B cell (primary cell): ENCODE results near the gene CCR6. TPM values are rescaled to one million over a fixed set of nuclear protein-coding genes. Genes with fewer than 3 reads are reported as not detected.

Source experiments
- ATAC-seq: fragments of 200-7000 bp; cut with Tn5 transposase; one replicate; pipeline ENCODE4 v1.10.0; 2021; ENCODE audit warnings: low read depth, mild to moderate bottlenecking, moderate number of reproducible peaks, moderate library complexity
- CTCF ChIA-PET: fragments of 350-600 bp; sonication (Branson Sonifier 250); formaldehyde crosslinking; loops from one replicate; lab custom pipeline; 2021; ENCODE audit warnings: antibody characterized with exemption, inconsistent platforms; lab: Charles Lee
- POLR2A ChIA-PET: fragments of 350-600 bp; sonication (Branson Sonifier 250); formaldehyde crosslinking; loops from one replicate; lab custom pipeline; 2021; ENCODE audit warnings: antibody characterized with exemption; lab: Charles Lee
- DNase-seq: peaks from one replicate; pipeline ENCODE4 v3.0.0; 2013
- H2AFZ ChIP-seq: 2 replicates; pipeline ENCODE4 v1.6.1; 2012; ENCODE audit warnings: mild to moderate bottlenecking, low read depth, low read length; ENCODE audit not compliant: insufficient read depth, poor library complexity, severe bottlenecking
- H3K27ac ChIP-seq, 2 donors: 1 replicate in 1 of 2; 2 replicates in 1 of 2; pipeline ENCODE4 v1.5.1; 2012 to 2013; ENCODE audit warnings: low read length in 2 of 2, mild to moderate bottlenecking in 2 of 2, moderate library complexity in 1 of 2
- H3K27me3 ChIP-seq, 4 experiments: fragments of 200-600 bp in 1 of 4; sonication (generic) in 1 of 4; replicated peaks in 1 of 4; 1 replicate in 2 of 4; 2 replicates in 2 of 4; pipeline versions ENCODE4 v1.6.1 to v1.7.0; 2013 to 2016; ENCODE audit warnings: low read length in 3 of 4, mild to moderate bottlenecking in 2 of 4, mixed read lengths in 1 of 4, moderate library complexity in 1 of 4; ENCODE audit not compliant: insufficient read depth in 4 of 4, control insufficient read depth in 3 of 4; ENCODE audit errors: control extremely low read depth in 1 of 4
- H3K36me3 ChIP-seq, 2 experiments: replicated peaks in 1 of 2; 1 replicate in 1 of 2; 2 replicates in 1 of 2; pipeline versions ENCODE4 v1.6.1 to v1.7.1; 2013; ENCODE audit warnings: low read length in 1 of 2; ENCODE audit not compliant: insufficient read depth in 2 of 2, control insufficient read depth in 1 of 2; ENCODE audit errors: control extremely low read depth in 1 of 2, extremely low read depth in 1 of 2
- H3K4me1 ChIP-seq, 2 donors: fragments of 200-600 bp in 1 of 2; sonication (generic) in 1 of 2; 1 replicate in 1 of 2; 2 replicates in 1 of 2; pipeline versions ENCODE4 v1.5.1 to v1.6.1; 2013 to 2017; ENCODE audit warnings: low read length in 2 of 2; ENCODE audit not compliant: control insufficient read depth in 2 of 2, insufficient read depth in 2 of 2
- H3K4me2 ChIP-seq: replicated peaks from 2 replicates; pipeline ENCODE3; 2012; ENCODE audit warnings: mild to moderate bottlenecking, low read depth, low read length; ENCODE audit not compliant: poor library complexity, severe bottlenecking
- H3K4me3 ChIP-seq, 5 experiments: fragments of 200-600 bp in 1 of 5; sonication (generic) in 1 of 5; 1 replicate in 3 of 5; 2 replicates in 2 of 5; pipeline versions ENCODE4 v1.5.1 to v1.7.0; 2011 to 2016; ENCODE audit warnings: low read length in 4 of 5, mild to moderate bottlenecking in 4 of 5, low read depth in 2 of 5, control low read depth in 1 of 5, moderate library complexity in 1 of 5; ENCODE audit not compliant: insufficient read depth in 1 of 5; ENCODE audit errors: control extremely low read depth in 1 of 5, extremely low read depth in 1 of 5
- H3K79me2 ChIP-seq: fragments of 200-600 bp; sonication (generic); one replicate; pipeline ENCODE4 v1.6.0; 2016; ENCODE audit warnings: low read length; ENCODE audit not compliant: control insufficient read depth, insufficient read depth
- H3K9ac ChIP-seq: fragments of 200-600 bp; sonication (generic); 2 replicates; pipeline ENCODE4 v1.6.1; 2017; ENCODE audit warnings: mild to moderate bottlenecking, low read length, moderate library complexity
- H3K9me3 ChIP-seq, 3 donors: one replicate each; pipeline versions ENCODE4 v1.6.1 to v1.7.1; 2013; ENCODE audit warnings: low read length in 2 of 3; ENCODE audit not compliant: control insufficient read depth in 2 of 3, insufficient read depth in 1 of 3; ENCODE audit errors: control extremely low read depth in 1 of 3
- H4K20me1 ChIP-seq: 2 replicates; pipeline ENCODE4 v1.6.0; 2012; ENCODE audit warnings: mild to moderate bottlenecking, low read length; ENCODE audit not compliant: insufficient read depth, control insufficient read depth, poor library complexity, severe bottlenecking
- H3K27ac Mint-ChIP-seq: one replicate; pipeline ENCODE4 v1.8.0; 2021; ENCODE audit warnings: mixed read lengths
- H3K27me3 Mint-ChIP-seq: one replicate; pipeline ENCODE4 v1.8.0; 2021; ENCODE audit warnings: mixed read lengths
- H3K4me1 Mint-ChIP-seq: one replicate; pipeline ENCODE4 v1.8.0; 2021; ENCODE audit warnings: mixed read lengths
- H3K4me3 Mint-ChIP-seq: one replicate; pipeline ENCODE4 v1.8.0; 2021; ENCODE audit warnings: mixed read lengths
- H3K9me3 Mint-ChIP-seq: one replicate; pipeline ENCODE4 v1.8.0; 2022; ENCODE audit warnings: mixed read lengths; ENCODE audit not compliant: insufficient read depth
- CTCF ChIP-seq: fragments of 200-600 bp; IDR thresholded peaks from one replicate; pipeline ENCODE4 v1.8.0; 2022; ENCODE audit warnings: antibody characterized with exemption, mild to moderate bottlenecking
- EZH2 ChIP-seq: IDR thresholded peaks from 2 replicates; pipeline ENCODE4 v1.6.1; 2012; ENCODE audit warnings: borderline replicate concordance, low read depth, mild to moderate bottlenecking, moderate library complexity, low read length; ENCODE audit not compliant: insufficient read depth, poor library complexity, severe bottlenecking
- WGBS: methylation state at CpG from one replicate; pipeline ENCODE4 v1.1.5; 2013; ENCODE audit warnings: missing lambda C conversion rate; ENCODE audit not compliant: insufficient coverage; 5-methylcytosine and 5-hydroxymethylcytosine counted together
- intact Hi-C: fragments of 100-400 bp; cut with micrococcal nuclease; formaldehyde crosslinking; loops from one replicate; pipeline ENCODE4 v1.10.0; 2022
- polyA plus RNA-seq: library from polyadenylated mRNA; depleted of rRNA; stranded (reverse); fragments of >200 nt; gene quantifications from 2 replicates; pipeline ENCODE4 v1.2.3, GENCODE V29; 2012
- total RNA-seq, 2 donors: library from RNA; stranded (reverse); fragments of 120-200 nt in 1 of 2; gene quantifications; 1 replicate in 1 of 2; 2 replicates in 1 of 2; pipeline versions ENCODE4 v1.2.3 to v1.2.4, GENCODE V29; 2013 to 2022

CCR6 gene
- total and polyA plus RNA-seq, 2 donors (not counting 1 experiment from before 2014, with no cell fraction given): 18.2 to 30.9 TPM

DNA sequence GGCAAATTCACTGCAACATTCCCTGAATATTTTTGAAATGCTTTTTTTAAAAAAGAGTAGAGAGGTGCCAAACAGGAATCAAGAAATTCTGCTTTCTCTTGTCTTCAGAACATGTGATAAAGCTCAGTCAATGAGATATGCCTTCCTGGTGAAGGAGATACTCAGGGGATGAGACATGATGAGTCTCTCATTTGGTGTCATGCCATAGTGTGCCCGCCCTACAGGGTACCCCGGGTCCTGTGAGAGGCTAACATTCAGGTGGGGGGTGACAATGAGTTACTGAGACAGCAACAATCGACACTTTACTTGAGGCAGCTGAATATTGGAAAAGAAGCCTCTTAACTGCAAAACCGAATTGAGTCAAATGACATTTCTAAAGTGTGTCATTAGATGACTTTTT is 6.7 kb downstream of the CCR6 start:
- Histone ChIP-seq H3K36me3 (peaks cover 5 to 73% of the 10 kb centered on the region in 2 experiments), H4K20me1 (peaks cover 64% of the 10 kb centered on the region), H3K4me1 (peaks cover 77 to 78% of the 10 kb centered on the region in 2 donors), H3K27me3 (no peaks in the 10 kb centered on the region), H3K27ac (peak overlapping the region; percentile 82 to 92), H3K4me2 (peak overlapping the region; percentile 61), H2AFZ (no peak overlapping the region), H3K9ac (no peak overlapping the region), H3K79me2 (peaks cover 96% of the 10 kb centered on the region), H3K9me3 (peaks cover 0 to 6% (median 0%) of the 10 kb centered on the region in 3 donors), H3K4me3 (peak overlapping the region in 1 of 5 experiments; percentile 21)
- Mint-ChIP-seq H3K27me3 (no peaks in the 10 kb centered on the region), H3K4me3 (peak overlapping the region; percentile 53), H3K27ac (peak overlapping the region; percentile 100), H3K4me1 (peaks cover 88% of the 10 kb centered on the region), H3K9me3 (no peaks in the 10 kb centered on the region)
- POLR2A ChIA-PET: interaction anchor here (0.8 to 5.4 kb wide), 6 partner anchors 8 to 38 kb away, joined by 3 to 47 read pairs (median 20); partner anchors contain the start of gene CCR6
- 96% methylated on average over 3 of the region's 4 CpGs for WGBS
- TF ChIP-seq EZH2: no peak
- TF ChIP-seq CTCF: no peak
- DNase-seq: no peak
- no peak for ATAC-seq
- CTCF ChIA-PET: interaction anchor here (0.7 to 22.6 kb wide), 10 partner anchors 6 to 140 kb away, joined by 3 to 437 read pairs (median 4); partner anchors contain the start of genes CCR6 and CEP43
- intact Hi-C loops: loop anchor here (10.0 kb wide), 1 partner anchor 745 kb away; the partner anchor contains the start of gene MPC1

DNA sequence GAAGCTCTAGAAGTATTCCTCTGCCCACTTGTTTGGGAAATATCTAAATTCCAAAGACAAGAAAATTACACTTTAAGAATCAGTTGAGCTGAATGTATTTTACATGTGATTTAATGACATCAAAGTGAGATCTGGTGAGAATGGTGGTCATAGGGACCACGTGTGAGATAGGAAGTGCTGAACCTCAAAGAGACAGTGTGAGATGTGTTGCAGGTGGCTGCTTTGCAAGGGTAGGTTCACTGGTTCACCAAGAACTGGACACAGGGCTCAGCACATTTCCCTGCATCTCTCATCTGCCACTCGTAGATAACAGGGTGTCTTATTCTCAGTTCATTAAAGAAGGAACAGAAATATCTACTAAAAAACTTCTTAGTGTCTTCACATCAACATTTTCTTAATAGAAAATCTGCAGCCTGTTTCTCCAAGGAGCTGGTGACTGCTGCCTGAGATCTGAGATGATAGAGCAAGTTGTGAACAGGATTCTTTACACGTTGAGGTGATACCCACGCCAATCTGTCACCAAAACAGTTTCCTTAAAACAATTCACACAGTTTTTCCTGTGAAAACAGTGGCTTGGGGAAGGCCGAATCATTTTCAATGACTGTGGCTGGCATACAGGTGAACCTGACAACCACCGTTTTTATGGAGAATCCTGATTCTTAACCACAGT is 7.2 kb downstream of the CCR6 start:
- ChIA-PET POLR2A (interaction anchor here (0.8 to 5.4 kb wide), 8 partner anchors 9 to 132 kb away, joined by 3 to 47 read pairs (median 6); partner anchors contain the start of gene CCR6), CTCF (interaction anchor here (0.7 to 22.6 kb wide), 10 partner anchors 6 to 174 kb away, joined by 3 to 437 read pairs (median 4); partner anchors contain the start of genes CCR6, CEP43 and RNASET2)
- H3K36me3 ChIP-seq: peaks cover 2 to 76% of the 10 kb centered on the region in 2 experiments
- DNase-seq (peak; percentile 70), ATAC-seq (peak; percentile 26)
- peaks cover 0 to 6% (median 0%) of the 10 kb centered on the region in 3 donors for H3K9me3 ChIP-seq
- Mint-ChIP-seq H3K4me3 (peak overlapping the region; percentile 53), H3K9me3 (no peaks in the 10 kb centered on the region), H3K4me1 (peaks cover 88% of the 10 kb centered on the region), H3K27ac (peak overlapping the region; percentile 100), H3K27me3 (no peaks in the 10 kb centered on the region)
- H3K79me2 ChIP-seq: peaks cover 96% of the 10 kb centered on the region
- H3K9ac ChIP-seq: peak overlapping the region; percentile 19
- no peaks in the 10 kb centered on the region for H3K27me3 ChIP-seq
- H4K20me1 ChIP-seq: peaks cover 70% of the 10 kb centered on the region
- 20% methylated on average over 2 of the region's 6 CpGs for WGBS
- TF ChIP-seq EZH2 (no peak), CTCF (no peak)
- H3K4me1 ChIP-seq: peaks cover 78 to 82% of the 10 kb centered on the region in 2 donors
- peak overlapping the region; percentile 61 for H3K4me2 ChIP-seq
- H3K4me3 ChIP-seq: peak overlapping the region in 1 of 5 experiments; percentile 21
- H2AFZ ChIP-seq: no peak overlapping the region
- H3K27ac ChIP-seq: peak overlapping the region; percentile 82 to 92
- intact Hi-C loops: loop anchor here (1.0 to 2.0 kb wide), 5 partner anchors 8 to 179 kb away; no protein-coding TSS in a partner anchor
